Renal cortical epithelial cell (primary cell): ENCODE data around the gene DUOX2. TPM values are rescaled to one million over a fixed set of nuclear protein-coding genes. Genes with fewer than 3 reads are reported as not detected.

Experiments
- DNase-seq: peaks from one replicate; pipeline ENCODE4 v3.0.0-alpha.2; 2011; ENCODE audit warnings: low read depth
- total RNA-seq: library from RNA; depleted of rRNA; stranded (reverse); fragments of >200 nt; gene quantifications from 2 replicates; pipeline ENCODE4 v1.2.3, GENCODE V29; 2014

The DUOX2 gene
- 0.05 TPM in 1 of 2 replicates, not detected in the other for total RNA-seq

GRCh38 chr15:45114076-45114750, at the start of gene DUOX2, which contains the start of gene DUOXA2:
TSS of gene DUOX2 (minus strand) at chr15:45114172. CDS start at chr15:45113411, 761 bp downstream.
TSS of gene DUOXA2 (plus strand) at chr15:45114326. CDS start at chr15:45114606, 280 bp downstream.
- DNase-seq: no peak

- no peak for DNase-seq
Measured at GRCh38 chr15:45163508-45163856, 49.5 kb upstream of the DUOX2 start.

DNA sequence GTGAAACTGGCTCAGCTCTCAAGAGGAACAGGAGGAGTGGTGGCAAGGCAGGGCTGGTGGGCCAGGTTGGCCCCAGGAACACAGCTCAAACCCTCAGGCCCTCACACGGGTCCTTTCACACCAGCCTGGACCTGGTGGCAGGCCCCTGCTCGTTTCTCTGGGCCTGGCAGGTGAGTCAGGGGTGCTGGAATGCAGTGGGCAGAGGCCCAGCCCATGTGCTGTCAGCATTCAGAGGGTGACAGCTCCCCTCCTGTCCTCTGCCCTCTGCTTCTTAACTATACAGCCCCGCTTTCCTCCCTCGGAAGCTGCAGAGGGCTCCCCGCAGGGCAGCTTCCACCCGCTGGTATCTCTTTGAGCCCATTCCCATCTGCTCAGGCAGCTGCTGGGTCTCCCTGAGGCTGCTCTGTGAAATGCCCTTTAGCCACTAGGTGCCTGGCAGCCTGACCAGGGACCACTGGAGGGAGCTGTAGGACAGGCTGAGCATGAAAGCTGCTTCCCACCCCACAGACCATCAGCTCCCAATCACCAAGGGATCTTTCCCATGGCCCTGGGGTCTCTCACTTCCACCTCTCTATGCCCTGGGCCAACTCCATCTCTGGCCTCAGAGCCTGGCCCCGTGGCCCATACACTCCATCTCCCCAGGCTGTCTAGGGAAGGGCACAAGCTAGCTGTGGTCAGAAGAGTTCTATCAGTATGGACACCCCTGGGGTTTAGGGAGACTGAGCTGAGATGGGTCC, 49.0 kb upstream of the DUOX2 start:
- peak; percentile 72 for DNase-seq

GRCh38 chr15:45161666-45162065, 47.7 kb upstream of the DUOX2 start:
- DNase-seq: no peak

DNA sequence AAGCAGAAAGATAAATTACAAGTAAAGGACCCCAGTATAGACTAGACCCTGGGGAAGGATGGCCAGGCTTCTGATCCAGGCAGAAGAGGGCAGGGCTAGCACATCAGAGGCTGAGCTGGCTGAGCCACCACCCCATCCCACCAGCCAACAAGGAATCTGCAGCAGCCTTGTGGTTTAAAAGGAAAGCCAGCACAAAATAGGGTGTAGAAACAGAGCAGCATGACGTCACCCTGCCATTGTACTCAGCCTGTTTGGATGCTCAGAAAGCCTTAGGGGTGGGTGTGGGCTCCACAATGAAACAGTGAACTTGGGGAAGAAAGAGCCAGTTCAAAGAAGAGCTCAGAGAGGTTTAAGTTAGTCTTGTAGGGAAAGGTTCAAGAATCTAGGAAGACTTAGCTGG, 44.0 kb upstream of the DUOX2 start:
- DNase-seq: peak; percentile 57

DNA sequence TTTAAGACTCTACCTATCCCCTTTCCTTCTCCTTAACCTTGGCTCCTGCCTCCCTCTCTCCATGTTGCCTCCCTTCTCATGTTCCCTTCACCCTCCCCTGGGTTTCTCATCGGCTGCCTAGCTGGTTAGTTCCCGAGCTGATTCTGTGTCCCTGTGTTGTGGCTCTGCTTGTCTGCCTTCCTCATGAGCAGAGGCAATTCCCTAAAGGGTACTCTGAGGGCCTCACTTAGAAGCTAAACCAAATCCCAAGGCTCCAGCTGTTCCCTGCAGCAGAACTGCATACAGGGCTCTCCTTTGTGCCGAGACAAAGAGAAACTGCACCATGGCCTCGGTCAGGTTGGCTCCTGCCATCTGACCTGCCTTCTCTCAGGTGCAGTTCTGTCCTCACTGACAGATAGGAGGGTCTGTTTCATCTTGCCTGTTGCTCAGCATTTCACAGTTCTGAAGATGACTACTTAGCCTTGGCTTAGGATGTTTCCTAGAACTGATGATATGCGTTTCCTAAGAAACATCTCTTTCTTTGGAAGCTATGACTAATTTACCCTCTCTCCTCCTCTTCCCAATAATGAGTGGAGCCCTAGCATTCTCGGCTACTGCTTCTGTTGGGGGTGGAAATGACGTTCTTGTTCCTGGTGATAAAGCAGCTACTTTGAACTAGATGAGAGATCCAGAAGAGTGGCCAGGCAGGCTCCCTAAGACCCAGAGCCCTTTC, 42.9 kb upstream of the DUOX2 start:
- DNase-seq: no peak

DNA sequence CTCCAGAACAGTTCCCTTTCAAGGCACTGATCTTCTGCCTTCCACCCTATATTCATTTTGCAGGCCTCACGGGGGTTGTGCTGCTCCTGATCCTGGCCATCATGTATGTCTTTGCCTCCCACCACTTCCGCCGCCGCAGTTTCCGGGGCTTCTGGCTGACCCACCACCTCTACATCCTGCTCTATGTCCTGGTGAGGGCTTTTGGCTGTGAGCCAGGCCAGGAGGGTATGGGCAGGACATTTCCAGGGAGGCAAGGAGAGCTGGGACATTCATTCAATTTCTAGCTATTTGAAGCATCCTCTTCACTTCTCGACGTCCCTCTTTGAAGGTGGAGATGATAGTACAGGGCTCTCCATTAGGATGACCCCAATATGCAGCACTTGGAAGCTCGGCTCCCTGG, 41.8 kb upstream of the DUOX2 start:
- DNase-seq: no peak

- DNase-seq: no peak
Measured at GRCh38 chr15:45151998-45152828, 38.2 kb upstream of the DUOX2 start.

DNA sequence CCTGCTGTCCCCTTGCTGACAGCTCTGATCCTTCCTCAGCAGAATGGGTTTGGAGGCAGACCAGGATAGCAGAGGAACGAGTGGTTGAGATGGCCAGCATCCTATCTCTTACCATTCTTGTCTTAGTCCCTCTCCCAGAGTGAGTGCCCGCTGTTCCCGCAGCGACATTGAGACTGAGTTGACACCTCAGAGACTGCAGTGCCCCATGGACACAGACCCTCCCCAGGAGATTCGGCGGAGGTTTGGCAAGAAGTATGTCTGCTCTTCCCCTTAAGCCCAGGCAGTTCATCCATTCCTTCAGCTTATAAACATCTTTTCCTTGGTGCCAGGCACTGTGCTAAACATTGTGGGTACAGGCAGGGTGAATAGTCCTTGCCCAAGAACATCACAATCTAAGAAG, 37.0 kb upstream of the DUOX2 start:
- DNase-seq: no peak

GRCh38 chr15:45150481-45150880, 36.5 kb upstream of the DUOX2 start:
- DNase-seq: no peak

DNA sequence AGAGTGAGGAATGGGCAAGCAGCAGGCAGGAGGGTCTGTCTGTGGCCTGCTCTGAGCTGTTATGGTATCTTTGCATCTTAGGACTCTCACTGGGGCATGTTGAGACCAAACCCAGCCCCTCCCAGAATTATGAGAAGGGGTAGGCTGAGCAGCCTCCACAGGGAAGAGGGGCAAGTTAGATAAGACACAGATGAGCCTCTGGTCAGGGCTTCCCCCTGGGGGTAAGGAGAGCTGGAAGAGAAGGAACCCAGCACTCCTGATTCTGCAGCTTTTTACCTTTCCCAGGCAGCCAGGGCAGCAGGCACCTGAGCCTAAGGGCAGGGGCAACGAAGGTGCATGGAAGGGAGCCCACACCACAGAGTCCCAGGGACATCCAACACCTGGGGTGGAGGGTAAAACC, 35.1 kb upstream of the DUOX2 start:
- no peak for DNase-seq

- DNase-seq: peak; percentile 18
Measured at GRCh38 chr15:45148076-45149059, 34.4 kb upstream of the DUOX2 start.

DNA sequence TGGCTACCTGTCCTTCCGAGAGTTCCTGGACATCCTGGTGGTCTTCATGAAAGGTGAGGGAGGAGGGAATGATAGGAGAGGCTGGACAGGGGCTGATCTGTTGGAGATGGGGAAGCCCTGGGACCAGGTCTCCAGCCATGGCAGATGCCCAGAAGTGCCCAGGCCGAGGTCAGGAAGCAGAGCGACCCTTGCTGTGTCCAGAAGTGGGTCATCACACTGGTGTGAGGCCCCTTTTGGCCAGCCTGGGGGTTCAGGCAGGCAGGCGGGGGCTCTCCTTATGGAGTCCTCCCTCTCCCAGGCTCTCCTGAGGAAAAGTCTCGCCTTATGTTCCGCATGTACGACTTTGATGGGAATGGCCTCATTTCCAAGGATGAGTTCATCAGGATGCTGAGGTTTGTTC, 33.6 kb upstream of the DUOX2 start:
- no peak for DNase-seq

GRCh38 chr15:45146405-45146804, 32.4 kb upstream of the DUOX2 start:
- DNase-seq: peak; percentile 19

DNA sequence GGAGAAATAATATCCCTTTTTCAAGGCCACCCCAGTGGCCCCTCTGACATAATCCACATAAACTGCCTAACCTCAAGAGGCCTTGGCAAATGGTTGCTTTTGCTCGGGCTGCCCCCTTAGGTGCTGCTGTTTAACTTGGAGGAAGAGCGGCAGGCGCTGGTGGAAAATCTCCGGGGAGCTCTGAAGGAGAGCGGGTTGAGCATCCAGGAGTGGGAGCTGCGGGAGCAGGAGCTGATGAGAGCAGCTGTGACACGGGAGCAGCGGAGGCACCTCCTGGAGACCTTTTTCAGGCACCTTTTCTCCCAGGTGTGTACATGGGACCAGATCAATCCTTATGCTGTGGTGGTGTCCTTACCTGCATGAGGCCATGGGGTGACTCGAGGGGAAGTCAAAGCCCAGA, 30.8 kb upstream of the DUOX2 start:
- no peak for DNase-seq

DNA sequence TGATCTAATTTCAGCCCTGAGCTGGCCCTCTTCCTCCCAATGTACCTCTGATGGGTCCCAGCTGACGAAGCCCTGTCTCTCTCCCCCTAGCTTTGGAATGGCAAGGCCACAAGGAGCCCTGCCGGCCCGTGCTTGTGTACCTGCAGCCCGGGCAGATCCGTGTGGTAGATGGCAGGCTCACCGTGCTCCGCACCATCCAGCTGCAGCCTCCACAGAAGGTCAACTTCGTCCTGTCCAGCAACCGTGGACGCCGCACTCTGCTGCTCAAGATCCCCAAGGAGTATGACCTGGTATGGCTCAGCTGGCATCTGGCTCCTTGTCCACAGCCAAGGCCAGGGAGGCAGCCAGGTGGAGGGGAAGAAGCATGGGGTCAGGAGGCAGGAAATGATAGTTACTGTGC, 30.0 kb upstream of the DUOX2 start:
- DNase-seq: no peak

DNA sequence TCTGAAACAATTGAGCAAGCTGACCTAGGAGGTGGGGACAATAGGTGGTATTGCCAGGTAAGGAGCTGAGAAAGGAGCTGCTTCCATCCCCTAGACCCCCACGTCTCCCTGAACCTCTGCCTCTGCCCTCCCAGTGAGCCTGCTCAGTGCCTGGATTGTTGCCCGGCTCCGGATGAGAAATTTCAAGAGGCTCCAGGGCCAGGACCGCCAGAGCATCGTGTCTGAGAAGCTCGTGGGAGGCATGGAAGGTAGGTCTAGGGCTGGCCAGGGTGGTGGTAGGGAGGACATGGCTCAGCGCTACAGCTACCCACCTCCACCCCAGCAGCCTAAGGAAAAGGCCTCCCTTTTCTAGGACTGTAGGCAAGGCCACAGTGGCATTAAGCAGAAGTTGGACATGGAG, 29.1 kb upstream of the DUOX2 start:
- DNase-seq: no peak

DNA sequence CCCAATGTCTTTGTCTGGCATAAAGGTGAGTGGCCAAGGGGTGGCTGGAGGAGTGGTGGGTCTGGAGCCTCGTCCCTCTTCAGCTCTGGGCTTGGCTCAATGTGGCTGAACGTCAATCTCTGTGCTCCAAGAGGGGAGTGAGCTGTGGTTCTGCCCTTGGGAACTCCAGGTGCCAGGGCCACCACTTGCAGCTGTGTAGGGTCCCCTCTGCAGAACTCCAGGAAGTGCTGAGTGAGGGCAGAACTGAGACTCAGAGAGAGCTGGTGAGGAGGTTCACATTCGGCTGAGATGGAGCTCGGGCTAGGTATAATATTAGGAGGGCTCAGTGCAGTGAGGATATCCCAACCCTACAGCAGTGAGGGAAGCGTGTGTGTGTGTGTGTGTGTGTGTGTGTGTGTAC, 27.4 kb upstream of the DUOX2 start:
- DNase-seq: no peak

DNA sequence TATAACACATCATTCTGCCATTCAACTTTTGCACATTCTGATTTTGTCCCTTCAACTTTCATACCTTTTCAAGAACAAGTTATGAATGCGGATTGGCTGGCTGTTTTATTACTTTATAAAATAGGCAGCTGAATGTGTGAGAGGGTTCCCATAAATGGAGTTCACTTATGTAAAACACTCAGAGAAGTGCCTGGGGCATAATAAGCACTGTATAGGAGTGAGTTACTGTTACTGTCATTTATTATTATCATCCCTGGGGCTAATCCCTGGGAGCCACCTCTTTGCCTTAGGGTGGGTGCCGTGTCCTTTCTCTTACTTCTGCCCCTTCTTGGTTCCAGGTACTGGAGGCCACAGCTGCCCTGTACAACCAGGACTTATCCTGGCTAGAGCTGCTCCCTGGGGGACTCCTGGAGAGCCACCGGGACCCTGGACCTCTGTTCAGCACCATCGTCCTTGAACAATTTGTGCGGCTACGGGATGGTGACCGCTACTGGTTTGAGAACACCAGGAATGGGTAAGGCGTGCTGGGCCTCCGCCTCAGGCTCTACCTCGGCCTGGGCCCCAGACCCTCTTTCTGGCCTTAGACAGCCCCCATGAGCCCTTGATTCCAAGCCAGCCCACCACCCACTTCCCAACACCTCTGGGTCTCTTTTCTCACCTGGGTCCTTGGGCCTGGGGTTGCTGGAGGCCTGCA, 26.7 kb upstream of the DUOX2 start:
- DNase-seq: no peak

- no peak for DNase-seq
Measured at GRCh38 chr15:45139770-45140169, 25.8 kb upstream of the DUOX2 start.
